Measurements from ENCODE around the gene PDGFRB. TPM values are rescaled to one million over a fixed set of nuclear protein-coding genes. Genes with fewer than 3 reads are reported as not detected.
A peak's percentile ranks its signal among the peaks of the same experiment; 100 is the strongest.

PDGFRB gene
- total RNA-seq, 2 donors from 2014 or later: 8.6 to 18.1 TPM

DNA sequence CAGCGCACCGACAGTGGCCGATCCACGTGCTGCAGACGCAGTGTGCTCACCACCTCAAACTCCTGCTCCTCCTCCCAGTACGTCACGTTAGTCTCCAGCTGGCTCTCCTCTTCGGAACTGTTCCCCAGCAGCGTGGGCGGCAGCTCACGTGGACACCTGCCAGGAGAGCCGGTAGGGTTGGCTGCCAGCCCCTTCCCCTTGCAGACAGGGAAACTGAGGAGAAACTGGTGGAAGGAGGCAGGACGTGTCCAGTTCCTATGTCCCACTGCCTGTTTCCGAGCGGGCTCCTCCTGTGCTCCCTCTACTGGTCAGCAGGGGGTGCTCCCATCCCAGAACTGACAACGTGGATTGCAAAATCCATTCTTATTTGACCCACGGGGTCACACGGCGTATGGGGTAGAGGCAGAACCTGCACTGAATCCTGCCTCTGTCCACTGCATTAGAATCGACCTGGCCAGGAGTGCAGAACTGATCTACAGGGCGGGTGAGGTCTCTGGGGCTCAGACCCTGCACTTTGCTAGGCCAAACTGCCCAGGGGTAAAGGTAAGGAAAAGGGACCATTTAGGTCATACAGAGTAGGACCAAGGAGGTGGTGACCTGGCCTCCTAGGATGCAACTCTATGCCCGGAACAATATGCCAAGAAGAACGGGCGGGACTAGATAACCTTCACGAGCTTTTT lies 25.7 kb downstream of the PDGFRB start:
- intact Hi-C loops (cut with DNase I): loop anchor here (2.0 to 10.0 kb wide), 4 partner anchors 87 to 305 kb away; no protein-coding TSS in a partner anchor
- H3K4me3 ChIP-seq: no peak overlapping the region
- peak; percentile 84 for DNase-seq
- peak overlapping the region in 1 of 2 donors; percentile 56 for H3K9ac ChIP-seq (ENCODE audit: low read depth in 2 of 2, low read length in 2 of 2)
- H3K27me3 ChIP-seq: no peaks in the 10 kb centered on the region
- no peaks in the 10 kb centered on the region for H3K9me3 ChIP-seq
- no peak overlapping the region for H3K27ac ChIP-seq
- no peaks in the 10 kb centered on the region for H3K36me3 ChIP-seq
- TF ChIP-seq, protein P1, sequence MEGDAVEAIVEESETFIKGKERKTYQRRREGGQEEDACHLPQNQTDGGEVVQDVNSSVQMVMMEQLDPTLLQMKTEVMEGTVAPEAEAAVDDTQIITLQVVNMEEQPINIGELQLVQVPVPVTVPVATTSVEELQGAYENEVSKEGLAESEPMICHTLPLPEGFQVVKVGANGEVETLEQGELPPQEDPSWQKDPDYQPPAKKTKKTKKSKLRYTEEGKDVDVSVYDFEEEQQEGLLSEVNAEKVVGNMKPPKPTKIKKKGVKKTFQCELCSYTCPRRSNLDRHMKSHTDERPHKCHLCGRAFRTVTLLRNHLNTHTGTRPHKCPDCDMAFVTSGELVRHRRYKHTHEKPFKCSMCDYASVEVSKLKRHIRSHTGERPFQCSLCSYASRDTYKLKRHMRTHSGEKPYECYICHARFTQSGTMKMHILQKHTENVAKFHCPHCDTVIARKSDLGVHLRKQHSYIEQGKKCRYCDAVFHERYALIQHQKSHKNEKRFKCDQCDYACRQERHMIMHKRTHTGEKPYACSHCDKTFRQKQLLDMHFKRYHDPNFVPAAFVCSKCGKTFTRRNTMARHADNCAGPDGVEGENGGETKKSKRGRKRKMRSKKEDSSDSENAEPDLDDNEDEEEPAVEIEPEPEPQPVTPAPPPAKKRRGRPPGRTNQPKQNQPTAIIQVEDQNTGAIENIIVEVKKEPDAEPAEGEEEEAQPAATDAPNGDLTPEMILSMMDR (IDR thresholded peaks at IDR 0.05): peak; percentile 81
- no peaks in the 10 kb centered on the region for H3K4me1 ChIP-seq

DNA sequence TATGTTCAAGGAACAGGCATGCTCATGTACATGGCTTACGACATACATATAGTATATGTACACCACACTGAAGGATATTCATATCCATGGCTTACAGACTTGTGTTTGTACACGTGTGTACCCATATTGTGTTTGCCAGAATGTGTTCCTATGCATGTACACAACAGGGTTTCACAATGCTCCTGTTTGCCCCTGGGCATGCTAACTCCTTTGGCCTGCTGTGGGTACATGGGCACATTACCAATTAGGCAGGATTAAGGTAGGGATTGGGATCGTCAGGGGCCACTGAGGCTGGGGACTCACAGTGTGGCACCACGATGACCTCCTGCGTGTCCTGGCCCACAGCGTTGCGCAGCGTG lies 26.2 kb downstream of the PDGFRB start:
- Histone ChIP-seq H3K4me1 (no peaks in the 10 kb centered on the region), H3K9ac (ENCODE audit: low read depth in 2 of 2, low read length in 2 of 2) (peak overlapping the region in 1 of 2 donors; percentile 56), H3K4me3 (no peak overlapping the region), H3K27me3 (no peaks in the 10 kb centered on the region), H3K36me3 (no peaks in the 10 kb centered on the region), H3K9me3 (no peaks in the 10 kb centered on the region), H3K27ac (no peak overlapping the region)
- intact Hi-C loops (cut with DNase I): loop anchor here (10.0 kb wide), 1 partner anchor 295 kb away; no protein-coding TSS in a partner anchor
- TF ChIP-seq, protein P1 (IDR thresholded peaks at IDR 0.05): no peak
- DNase-seq: no peak

DNA sequence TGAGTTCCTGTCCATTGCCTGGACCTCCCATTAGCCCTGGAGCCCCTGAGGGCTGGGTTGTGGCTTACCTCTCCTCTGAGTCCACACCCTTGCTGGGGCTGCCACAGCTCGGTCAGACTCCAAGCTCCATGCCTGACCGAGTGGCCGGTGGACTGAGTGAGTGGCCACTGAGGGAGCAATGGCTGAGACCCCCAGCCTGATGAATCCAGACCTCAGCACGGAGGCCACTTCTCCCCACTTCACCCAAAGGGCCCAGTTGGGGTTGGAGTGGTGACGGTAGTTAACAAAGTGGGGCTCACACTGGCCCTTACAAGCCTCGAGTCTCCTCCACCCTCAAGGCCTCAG lies 28.8 kb downstream of the PDGFRB start:
- intact Hi-C loops (cut with DNase I): loop anchor here (10.0 kb wide), 1 partner anchor 292 kb away; no protein-coding TSS in a partner anchor
- TF ChIP-seq, protein P1 (IDR thresholded peaks at IDR 0.05): no peak
- H3K27me3 ChIP-seq: no peaks in the 10 kb centered on the region
- H3K9ac ChIP-seq (ENCODE audit: low read depth in 2 of 2, low read length in 2 of 2): no peak overlapping the region
- H3K4me3 ChIP-seq: no peak overlapping the region
- no peak for DNase-seq
- H3K4me1 ChIP-seq: no peaks in the 10 kb centered on the region
- no peaks in the 10 kb centered on the region for H3K9me3 ChIP-seq
- H3K27ac ChIP-seq: no peak overlapping the region
- H3K36me3 ChIP-seq: no peaks in the 10 kb centered on the region

DNA sequence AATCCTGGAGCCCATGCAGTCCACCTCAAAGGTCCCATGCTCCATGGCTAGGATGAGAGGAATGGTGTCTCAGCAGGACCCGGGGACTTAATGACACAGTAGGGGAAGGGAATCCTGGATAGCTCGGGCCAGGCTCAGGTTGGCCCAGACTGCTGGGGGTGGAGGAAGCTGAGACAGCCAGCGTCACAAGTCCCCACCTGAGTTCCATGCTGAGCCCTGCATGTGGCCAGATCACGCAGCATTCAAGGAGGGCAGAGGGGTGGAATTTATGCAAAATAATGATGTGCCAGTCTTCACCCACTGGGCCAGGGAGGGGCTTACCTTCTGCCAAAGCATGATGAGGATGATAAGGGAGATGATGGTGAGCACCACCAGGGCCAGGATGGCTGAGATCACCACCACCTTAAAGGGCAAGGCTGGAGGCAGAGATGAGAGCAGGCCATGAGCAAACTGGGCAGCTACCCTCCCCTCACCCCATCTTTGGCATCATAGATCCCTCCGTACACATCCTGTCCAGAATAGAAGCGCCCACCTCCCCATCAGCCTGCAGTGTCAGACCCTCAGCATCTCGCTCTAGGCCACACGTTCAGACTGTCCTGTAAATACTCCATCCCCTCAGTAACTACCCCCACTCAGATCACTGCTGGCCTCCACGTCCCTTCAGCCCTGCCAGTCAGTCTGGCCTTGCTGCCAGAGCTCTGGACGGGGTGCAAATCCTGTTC lies 29.3 kb downstream of the PDGFRB start:
- no peaks in the 10 kb centered on the region for H3K9me3 ChIP-seq
- intact Hi-C loops (cut with DNase I): loop anchor here (10.0 kb wide), 1 partner anchor 292 kb away; no protein-coding TSS in a partner anchor
- H3K4me1 ChIP-seq: no peaks in the 10 kb centered on the region
- no peak for DNase-seq
- H3K9ac ChIP-seq (ENCODE audit: low read depth in 2 of 2, low read length in 2 of 2): no peak overlapping the region
- H3K27me3 ChIP-seq: no peaks in the 10 kb centered on the region
- TF ChIP-seq, protein P1 (IDR thresholded peaks at IDR 0.05): no peak
- no peak overlapping the region for H3K27ac ChIP-seq
- H3K36me3 ChIP-seq: no peaks in the 10 kb centered on the region
- no peak overlapping the region for H3K4me3 ChIP-seq

DNA sequence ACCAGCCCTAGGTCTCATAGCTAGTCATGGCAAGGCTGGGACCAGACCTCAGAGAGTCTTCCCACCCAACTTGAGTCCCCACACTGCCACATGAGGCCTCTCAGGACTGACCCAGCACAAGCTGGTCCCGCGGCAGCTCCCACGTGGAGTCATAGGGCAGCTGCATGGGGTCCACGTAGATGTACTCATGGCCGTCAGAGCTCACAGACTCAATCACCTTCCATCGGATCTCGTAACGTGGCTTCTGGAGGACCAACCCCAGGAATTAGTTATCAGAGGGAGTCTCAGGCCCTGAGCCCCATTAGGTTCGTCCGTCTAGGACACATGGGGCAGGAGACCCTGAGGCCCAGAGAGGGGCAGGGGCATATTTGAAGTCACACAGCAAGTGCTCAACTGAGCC lies 30.3 kb downstream of the PDGFRB start:
- H3K9ac ChIP-seq (ENCODE audit: low read depth in 2 of 2, low read length in 2 of 2): no peak overlapping the region
- H3K4me3 ChIP-seq: no peak overlapping the region
- H3K9me3 ChIP-seq: no peaks in the 10 kb centered on the region
- H3K27ac ChIP-seq: no peak overlapping the region
- intact Hi-C loops (cut with DNase I): loop anchor here (10.0 kb wide), 1 partner anchor 291 kb away; no protein-coding TSS in a partner anchor
- H3K36me3 ChIP-seq: no peaks in the 10 kb centered on the region
- H3K27me3 ChIP-seq: no peaks in the 10 kb centered on the region
- DNase-seq: no peak
- TF ChIP-seq, protein P1 (IDR thresholded peaks at IDR 0.05): no peak
- H3K4me1 ChIP-seq: no peaks in the 10 kb centered on the region
